Heart right ventricle (tissue), 16 donors: ENCODE data around the gene SLC43A2. TPM values are rescaled to one million over a fixed set of nuclear protein-coding genes. Genes with fewer than 3 reads are reported as not detected.

Source experiments
- ATAC-seq, 8 donors: fragments of 200-7000 bp; cut with Tn5 transposase; one replicate each; pipeline ENCODE4 v1.9.1; 2020; ENCODE audit warnings: mild to moderate bottlenecking in 8 of 8, moderate library complexity in 8 of 8, moderate number of reproducible peaks in 1 of 8
- DNase-seq, 2 donors: peaks; one replicate each; pipeline ENCODE4 v3.0.0-alpha.2; 2020
- H3K27ac ChIP-seq, 10 donors: fragments of 200-600 bp; sonication (generic) in 2 of 10; one replicate each; pipeline versions ENCODE4 v1.5.0 to v1.8.0; 2020 to 2022; ENCODE audit warnings: mild to moderate bottlenecking in 3 of 10
- H3K27me3 ChIP-seq, 7 donors: fragments of 200-600 bp; one replicate each; pipeline ENCODE4 v1.8.0; 2021 to 2022; ENCODE audit warnings: mild to moderate bottlenecking in 2 of 7
- H3K36me3 ChIP-seq, 9 donors: fragments of 200-600 bp; sonication (generic) in 1 of 9; one replicate each; pipeline versions ENCODE4 v1.5.0 to v1.8.0; 2020 to 2022; ENCODE audit warnings: mild to moderate bottlenecking in 2 of 9
- H3K4me1 ChIP-seq, 9 donors: fragments of 200-600 bp; sonication (generic) in 1 of 9; one replicate each; pipeline versions ENCODE4 v1.5.0 to v1.8.0; 2020 to 2022; ENCODE audit warnings: mild to moderate bottlenecking in 4 of 9
- H3K4me3 ChIP-seq, 10 donors: fragments of 200-600 bp; sonication (generic) in 2 of 10; one replicate each; pipeline versions ENCODE4 v1.5.0 to v1.8.0; 2020 to 2022; ENCODE audit warnings: mild to moderate bottlenecking in 7 of 10, moderate library complexity in 2 of 10
- H3K9me3 ChIP-seq, 11 donors: fragments of 200-600 bp in 10 of 11; sonication (generic) in 2 of 11; one replicate each; pipeline versions ENCODE4 v1.5.0 to v1.8.0; 2013 to 2022; ENCODE audit warnings: mild to moderate bottlenecking in 2 of 11, control low read depth in 1 of 11, moderate library complexity in 1 of 11
- CTCF ChIP-seq, 9 donors: fragments of 200-600 bp; sonication (generic) in 2 of 9; IDR thresholded peaks; one replicate each; pipeline versions ENCODE4 v1.5.0 to v1.8.0; 2021 to 2022; ENCODE audit warnings: antibody characterized with exemption in 9 of 9, mild to moderate bottlenecking in 5 of 9, moderate library complexity in 1 of 9
- WGBS, 2 donors: extraction: QIAGEN DNeasy Blood & Tissue Kit; methylation state at CpG; one replicate each; pipeline ENCODE4 v1.1.7; 2013; ENCODE audit warnings: inconsistent platforms in 1 of 2; 5-methylcytosine and 5-hydroxymethylcytosine counted together
- intact Hi-C, 10 donors: fragments of 100-400 bp; cut with DNase I; formaldehyde crosslinking; loops; one replicate each; pipeline versions ENCODE4 v1.11.1 to v1.14.2; 2022
- polyA plus RNA-seq, 2 donors: library from polyadenylated mRNA; stranded (reverse); fragments of 200-250 nt; gene quantifications; one replicate each; pipeline ENCODE4 v1.2.3, GENCODE V29; 2013
- total RNA-seq, 10 donors: library from RNA; stranded (reverse); fragmentation: NEBNext Ultra II Directional in 3 of 10; extraction: Animal tissue kit (Norgen Biotek cat#: 25700) in 3 of 10; gene quantifications; one replicate each; pipeline versions ENCODE4 v1.2.1 to v1.2.4, GENCODE V29; 2021 to 2023
- donor health status: Arrhythmogenic right ventricular cardiomyopathy.
- donor health status: ischemic (EF 13 %, LVEDD 7.1; RV severe dilation, severe dysfunction).
- donor health status: healthy with polysubstance abuse.
- donor health status: DM: no; HTN: yes; CAD: no.
- donor health status: DM: no; HTN: no; CAD: no.
- donor health status: ischemic (EF 25% LVEDD 6.9; RV normal size, moderate dysfunction).
- donor health status: ischemic (EF 25% LVEDD 5.7; RV mildly dilated, moderate dysfunction).
- donor health status: healthy.
- donor health status: DM: yes; HTN: yes; CAD: no.
- donor health status: Ischemic cardiomyopathy.
- donor health status: ischemic (EF 35%, LVEDD 5.7; RV mildly dilated, moderate dysfunction).
- donor health status: nonischemic (EF 11% LVEDD 7.7; RV severe dilation, severe dysfunction).
- donor health status: DM: yes; HTN: yes; CAD: no.
- donor health status: PGD.
- donor health status: ischemic (EF 29% LVEDD 5.4; RV normal size, mild dysfunction).
- donor health status: nonischemic (EF 23%, LVEDD 6.1; RV moderate dilation, normal function).

The SLC43A2 gene
- total and polyA plus RNA-seq, 12 donors: 1.6 to 16.4 (median 6.1) TPM

GRCh38 chr17:1620486-1620885 lies 8.1 kb downstream of the SLC43A2 start:
- ATAC-seq (no peak), DNase-seq (no peak)
- no peak overlapping the region for H3K4me3 ChIP-seq
- H3K4me1 ChIP-seq: peaks cover 0 to 23% (median 10%) of the 10 kb centered on the region in 9 donors
- TF ChIP-seq CTCF (IDR thresholded peaks at IDR 0.05): no peak
- H3K36me3 ChIP-seq: peaks cover 0 to 59% (median 0%) of the 10 kb centered on the region in 9 donors
- H3K27ac ChIP-seq: no peak overlapping the region
- H3K9me3 ChIP-seq: no peaks in the 10 kb centered on the region
- no peaks in the 10 kb centered on the region for H3K27me3 ChIP-seq
- intact Hi-C loops: no loop called here
- 87 to 90% methylated on average over 13 of the region's 13 CpGs for WGBS, 2 donors

- peak in 1 of 2 donors; percentile 48 for DNase-seq
- H3K36me3 ChIP-seq: peaks cover 0 to 64% (median 0%) of the 10 kb centered on the region in 9 donors
- peak; percentile 42 to 88 (median 76) for ATAC-seq
- no peaks in the 10 kb centered on the region for H3K9me3 ChIP-seq
- H3K4me1 ChIP-seq: peaks cover 0 to 28% (median 12%) of the 10 kb centered on the region in 9 donors
- peak overlapping the region in 1 of 10 donors; percentile 11 for H3K4me3 ChIP-seq
- H3K27ac ChIP-seq: peak overlapping the region in 5 of 10 donors; percentile 4 to 66 (median 58)
- H3K27me3 ChIP-seq: no peaks in the 10 kb centered on the region
- intact Hi-C loops: loop anchor here in 1 of 10 donors (5.0 kb wide), 1 partner anchor 35 kb away; no protein-coding TSS in a partner anchor
- peak in 2 of 9 donors; percentile 12 to 20 for TF ChIP-seq CTCF (IDR thresholded peaks at IDR 0.05)
- WGBS, 2 donors: 55 to 58% methylated on average over 20 of the region's 20 CpGs
These were observed 10.9 kb downstream of the SLC43A2 start for GRCh38 chr17:1617620-1618174.

GRCh38 chr17:1616101-1616500 lies 12.5 kb downstream of the SLC43A2 start:
- ATAC-seq: no peak

GRCh38 chr17:1612400-1612799 lies 16.2 kb downstream of the SLC43A2 start:
- Histone ChIP-seq H3K36me3 (peaks cover 0 to 72% (median 0%) of the 10 kb centered on the region in 9 donors), H3K4me1 (peaks cover 0 to 50% (median 9%) of the 10 kb centered on the region in 9 donors), H3K4me3 (no peak overlapping the region), H3K9me3 (no peaks in the 10 kb centered on the region), H3K27ac (peak overlapping the region in 4 of 10 donors; percentile 7 to 78 (median 24)), H3K27me3 (no peaks in the 10 kb centered on the region)
- DNase-seq (no peak), ATAC-seq (peak in 4 of 8 donors; percentile 32 to 40 (median 34))
- 51 to 63% methylated on average over 16 of the region's 16 CpGs for WGBS, 2 donors
- no peak for TF ChIP-seq CTCF (IDR thresholded peaks at IDR 0.05)
- intact Hi-C loops: no loop called here

More at GRCh38 chr17:1616101-1616500, 12.5 kb downstream of the SLC43A2 start:
- TF ChIP-seq CTCF (IDR thresholded peaks at IDR 0.05): no peak
- H3K4me1 ChIP-seq: peaks cover 0 to 43% (median 18%) of the 10 kb centered on the region in 9 donors
- intact Hi-C loops: loop anchor here in 1 of 10 donors (5.0 kb wide), 1 partner anchor 34 kb away; no protein-coding TSS in a partner anchor
- peaks cover 0 to 64% (median 0%) of the 10 kb centered on the region in 9 donors for H3K36me3 ChIP-seq
- DNase-seq: no peak
- no peak overlapping the region for H3K27ac ChIP-seq
- no peaks in the 10 kb centered on the region for H3K27me3 ChIP-seq
- WGBS, 2 donors: 87% methylated on average over 13 of the region's 13 CpGs
- no peak overlapping the region for H3K4me3 ChIP-seq
- H3K9me3 ChIP-seq: no peaks in the 10 kb centered on the region
